Measurements from ENCODE around the gene CEACAM16.
"Not testable (repeated sequence)": the region's sequence is repeated elsewhere in the genome, so short reads cannot be mapped to it uniquely, and the experiment has no call there.

DNA sequence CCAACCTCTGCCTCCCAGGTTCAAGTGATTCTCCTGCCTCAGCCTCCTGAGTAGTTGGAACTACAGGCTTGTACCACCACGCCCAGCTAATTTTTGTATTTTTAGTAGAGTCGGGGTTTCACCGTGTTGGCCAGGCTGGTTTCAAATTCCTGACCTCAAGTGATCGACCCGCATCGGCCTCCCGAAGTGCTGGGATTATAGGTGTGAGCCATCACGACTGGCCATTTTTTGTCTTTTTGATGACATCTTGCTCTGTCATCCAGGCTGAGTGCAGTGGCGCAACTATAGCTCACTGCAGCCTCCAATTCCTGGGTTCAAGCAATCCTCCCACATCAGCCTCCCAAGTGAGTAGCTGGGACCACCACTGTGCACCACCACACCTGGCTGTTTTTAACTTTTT lies 21.4 kb downstream of the CEACAM16 start:
- not testable (repeated sequence) for TF ChIP-seq CTCF, POLR2A (IDR thresholded peaks at IDR 0.05)

Data from Peyer's patch (tissue), 4 donors.